Right lobe of liver (tissue), 4 donors: ENCODE results near the gene CRYL1.

Experiments
- CTCF ChIP-seq, 4 donors: fragments of 200-600 bp in 3 of 4; fragments of 450-650 bp in 1 of 4; IDR thresholded peaks; one replicate each; pipeline versions ENCODE4 v1.5.1 to v1.8.0; 2016 to 2022; ENCODE audit warnings: antibody characterized with exemption in 4 of 4, mild to moderate bottlenecking in 2 of 4
- POLR2A ChIP-seq: fragments of 450-650 bp; IDR thresholded peaks from one replicate; pipeline ENCODE4 v1.6.1; 2017; ENCODE audit warnings: antibody characterized with exemption, mild to moderate bottlenecking
- donor health status: DM: no; HTN: no; CAD: no.
- donor health status: DM: no; HTN: no; CAD: no.
- donor health status: DM: no; HTN: yes; CAD: no.

GRCh38 chr13:20573186-20573585 is 47.5 kb upstream of the CRYL1 start:
- TF ChIP-seq CTCF (IDR thresholded peaks at IDR 0.05) (no peak), POLR2A (no peak)
